GM12874 (cell line): ENCODE results near the gene HIVEP3.

Source experiments
- CTCF ChIP-seq: IDR thresholded peaks from 2 replicates; pipeline ENCODE4 v1.5.1; 2011; ENCODE audit warnings: low read depth, mild to moderate bottlenecking, control low read depth, low read length, moderate library complexity; ENCODE audit not compliant: insufficient read depth

HIVEP3 gene

GRCh38 chr1:41514381-41514780, 404.3 kb downstream of the HIVEP3 start:
- TF ChIP-seq CTCF: no peak

GRCh38 chr1:41513383-41513735, 405.4 kb downstream of the HIVEP3 start:
- TF ChIP-seq CTCF: peak; percentile 79

- no peak for TF ChIP-seq CTCF
These were observed 405.9 kb downstream of the HIVEP3 start for GRCh38 chr1:41512701-41513382.

- TF ChIP-seq CTCF: no peak
These were observed 407.5 kb downstream of the HIVEP3 start for GRCh38 chr1:41511239-41511540.

- no peak for TF ChIP-seq CTCF
These were observed 408.0 kb downstream of the HIVEP3 start for GRCh38 chr1:41510531-41511238.

GRCh38 chr1:41509270-41509671, 409.5 kb downstream of the HIVEP3 start:
- TF ChIP-seq CTCF: no peak

GRCh38 chr1:41508290-41508689, 410.4 kb downstream of the HIVEP3 start:
- no peak for TF ChIP-seq CTCF
